Skeletal muscle cell (primary cell): ENCODE data around the gene RNF224.

Source experiments
- DNase-seq: peaks from one replicate; pipeline ENCODE4 v3.0.0-alpha.2; 2010; ENCODE audit warnings: low read depth
- H3K4me3 ChIP-seq: 2 replicates; pipeline ENCODE4 v1.5.1; 2011; ENCODE audit warnings: low read depth, mild to moderate bottlenecking, control low read depth, low read length, moderate library complexity

Gene RNF224

DNA sequence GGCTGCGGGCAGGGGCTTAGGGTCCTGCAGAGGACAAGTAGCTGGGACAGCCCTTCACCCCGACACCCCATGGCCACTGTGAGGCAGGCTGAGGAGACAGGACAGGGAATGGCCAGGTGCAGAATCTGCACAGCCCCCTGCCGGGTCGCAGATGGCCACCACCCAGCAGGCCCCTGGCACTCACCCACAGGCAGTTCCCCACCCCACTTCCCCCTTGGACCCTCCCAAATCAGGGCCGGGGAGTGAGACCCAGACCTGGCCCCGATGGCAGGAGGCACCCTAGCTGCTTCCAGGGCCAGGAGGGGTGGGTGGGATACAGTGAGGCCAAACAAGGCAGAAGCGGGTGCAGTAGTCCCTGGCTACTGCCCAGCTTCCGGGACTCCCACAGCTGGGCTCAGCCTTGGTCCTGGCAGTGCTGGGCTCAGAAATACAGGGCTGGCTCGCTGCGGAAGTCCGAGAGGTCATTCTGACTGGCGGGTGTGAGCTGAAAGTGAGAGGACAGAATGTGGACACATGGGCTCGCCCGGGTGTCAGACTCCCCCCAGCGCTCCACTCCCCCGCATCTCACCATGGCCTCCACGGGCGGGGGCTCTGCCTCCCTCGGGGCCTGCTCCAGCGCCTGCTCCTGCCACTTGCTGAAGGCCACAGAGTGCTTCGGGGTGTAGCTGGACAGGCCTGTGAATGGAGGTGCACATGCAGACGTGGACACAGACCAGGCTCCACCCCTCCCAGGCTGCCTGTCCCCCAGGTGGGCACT lies 35.4 kb upstream of the RNF224 start:
- no peak for DNase-seq
- H3K4me3 ChIP-seq: no peak overlapping the region

DNA sequence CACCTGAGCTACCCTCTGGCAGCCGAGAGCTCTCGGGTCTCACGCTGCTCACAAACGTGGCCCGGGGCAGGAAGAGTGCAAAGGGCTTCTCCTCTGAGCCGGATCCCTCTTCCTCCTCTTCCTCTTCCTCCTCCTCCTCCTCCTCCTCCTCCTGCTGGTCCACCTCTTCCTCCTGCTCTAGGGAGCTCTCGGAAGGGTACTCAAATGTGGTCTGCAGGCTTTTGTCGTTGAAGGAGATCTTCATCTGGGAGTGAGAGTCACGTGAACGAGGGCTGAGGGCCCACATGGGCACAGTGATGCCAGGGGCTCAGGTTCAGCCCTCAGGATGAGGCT lies 34.9 kb upstream of the RNF224 start:
- no peak for DNase-seq
- no peak overlapping the region for H3K4me3 ChIP-seq

DNA sequence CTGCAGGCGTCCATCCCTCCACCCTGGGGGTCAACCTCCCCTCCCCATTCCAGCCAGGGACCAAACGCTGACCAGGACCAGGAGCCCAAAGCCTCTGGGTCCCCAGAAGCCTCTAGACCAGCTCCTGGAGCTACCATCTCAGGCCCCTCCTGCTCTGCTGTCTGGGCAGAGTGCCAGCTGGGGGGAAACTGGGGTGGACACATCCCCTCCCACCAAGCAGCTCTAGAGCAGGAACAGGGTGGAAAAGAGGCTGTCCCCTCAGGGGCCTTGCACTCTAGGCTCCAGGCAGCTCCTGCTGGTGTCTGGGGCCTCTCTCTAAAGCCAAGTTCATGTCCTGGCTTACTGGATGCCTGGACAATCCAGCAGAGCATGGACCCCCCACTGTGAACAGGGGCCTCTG lies 34.4 kb upstream of the RNF224 start:
- H3K4me3 ChIP-seq: no peak overlapping the region
- no peak for DNase-seq

DNA sequence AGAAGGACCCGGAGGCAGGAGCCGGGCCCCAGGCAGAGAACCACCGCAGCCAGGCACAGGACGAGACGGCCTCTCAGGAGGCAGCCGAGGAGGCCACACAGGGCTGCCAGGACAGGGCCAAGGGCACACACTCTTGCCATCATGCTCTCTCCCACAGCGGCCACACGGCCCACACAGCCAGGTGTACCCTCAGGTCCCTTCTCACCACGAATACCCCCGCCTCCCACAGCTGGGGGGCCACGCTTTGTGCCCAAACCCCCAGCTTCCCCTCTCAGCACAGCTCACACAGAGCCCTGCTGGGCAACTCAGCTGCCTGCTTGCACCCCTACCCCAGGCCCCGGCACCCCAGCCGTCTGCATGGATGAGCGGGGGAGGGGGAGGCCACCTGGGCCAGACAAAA lies 33.5 kb upstream of the RNF224 start:
- H3K4me3 ChIP-seq: no peak overlapping the region
- DNase-seq: no peak

DNA sequence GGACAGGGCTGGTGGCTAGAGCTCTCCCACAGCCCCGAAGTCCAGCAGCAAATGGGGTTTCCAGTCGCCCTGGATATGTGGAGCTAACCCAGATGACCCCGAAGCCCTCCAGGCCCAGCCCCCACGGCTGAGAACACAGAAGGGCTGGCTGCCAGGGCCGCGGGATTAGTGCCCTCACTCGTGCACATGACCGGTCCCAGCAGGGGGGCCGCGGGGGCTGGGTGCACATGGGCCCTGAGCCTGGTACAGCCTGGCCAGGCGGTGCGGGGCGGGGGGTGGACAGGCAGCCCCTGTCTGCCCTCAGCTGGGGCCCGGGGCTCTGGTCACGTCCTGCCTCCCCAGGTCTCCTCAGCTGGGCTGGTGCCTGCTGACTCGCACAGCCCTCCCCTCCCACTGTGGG lies 32.9 kb upstream of the RNF224 start:
- DNase-seq: no peak
- H3K4me3 ChIP-seq: no peak overlapping the region

DNA sequence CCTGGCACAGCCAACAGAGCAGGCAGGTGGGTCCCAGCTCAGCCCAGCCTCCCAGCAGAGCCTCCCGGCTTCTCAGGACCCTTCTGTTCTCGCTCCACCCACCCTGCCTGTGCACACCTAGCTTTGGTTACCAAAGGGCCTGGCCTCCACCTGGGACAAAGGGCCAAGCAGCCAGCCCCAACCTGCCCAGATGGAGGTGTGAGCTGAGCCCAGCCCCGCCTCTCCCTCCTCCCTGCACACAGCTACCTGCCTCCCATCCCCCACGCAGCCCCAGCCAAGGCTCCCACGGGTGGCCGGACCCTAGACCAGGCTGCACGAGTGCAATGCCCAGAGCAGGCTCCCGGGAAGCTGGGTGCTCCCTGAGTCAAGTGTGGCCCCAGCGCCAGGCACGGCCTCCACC lies 32.4 kb upstream of the RNF224 start:
- H3K4me3 ChIP-seq: no peak overlapping the region
- DNase-seq: no peak

DNA sequence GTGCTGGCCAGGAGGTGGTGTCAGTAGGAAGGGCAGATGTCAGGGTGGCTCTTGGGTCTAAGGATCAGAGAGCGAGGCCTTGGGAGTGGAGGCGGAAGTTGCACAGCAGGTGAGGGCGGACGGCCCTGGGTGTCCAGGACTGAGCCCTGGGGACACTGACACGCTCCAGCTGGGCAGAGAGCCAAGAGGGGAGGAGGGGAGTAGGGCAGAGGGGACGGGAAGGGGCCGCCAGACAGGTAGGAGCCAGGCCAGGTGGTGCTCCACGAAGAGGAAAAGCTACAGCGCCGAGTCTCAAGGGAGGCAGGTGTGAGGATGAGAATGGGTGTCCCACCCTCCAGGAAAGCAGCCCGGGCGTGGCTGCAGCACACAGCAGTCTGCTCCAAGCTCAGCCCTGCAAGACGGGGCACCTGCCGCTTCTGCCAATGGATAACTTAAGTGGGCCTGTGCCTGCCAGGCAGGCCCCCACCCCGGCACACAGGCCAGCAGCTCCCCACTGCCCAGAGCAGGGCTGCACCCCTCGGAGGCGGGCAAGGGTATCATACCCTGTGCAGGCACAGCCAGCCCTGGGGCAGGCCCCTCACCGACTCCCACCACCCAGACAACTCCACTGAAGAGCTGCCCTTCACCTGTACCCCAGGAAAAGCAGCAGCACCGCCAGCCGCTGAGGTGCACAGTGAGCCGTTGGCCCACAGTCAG lies 31.6 kb upstream of the RNF224 start:
- no peak for DNase-seq
- H3K4me3 ChIP-seq: no peak overlapping the region

DNA sequence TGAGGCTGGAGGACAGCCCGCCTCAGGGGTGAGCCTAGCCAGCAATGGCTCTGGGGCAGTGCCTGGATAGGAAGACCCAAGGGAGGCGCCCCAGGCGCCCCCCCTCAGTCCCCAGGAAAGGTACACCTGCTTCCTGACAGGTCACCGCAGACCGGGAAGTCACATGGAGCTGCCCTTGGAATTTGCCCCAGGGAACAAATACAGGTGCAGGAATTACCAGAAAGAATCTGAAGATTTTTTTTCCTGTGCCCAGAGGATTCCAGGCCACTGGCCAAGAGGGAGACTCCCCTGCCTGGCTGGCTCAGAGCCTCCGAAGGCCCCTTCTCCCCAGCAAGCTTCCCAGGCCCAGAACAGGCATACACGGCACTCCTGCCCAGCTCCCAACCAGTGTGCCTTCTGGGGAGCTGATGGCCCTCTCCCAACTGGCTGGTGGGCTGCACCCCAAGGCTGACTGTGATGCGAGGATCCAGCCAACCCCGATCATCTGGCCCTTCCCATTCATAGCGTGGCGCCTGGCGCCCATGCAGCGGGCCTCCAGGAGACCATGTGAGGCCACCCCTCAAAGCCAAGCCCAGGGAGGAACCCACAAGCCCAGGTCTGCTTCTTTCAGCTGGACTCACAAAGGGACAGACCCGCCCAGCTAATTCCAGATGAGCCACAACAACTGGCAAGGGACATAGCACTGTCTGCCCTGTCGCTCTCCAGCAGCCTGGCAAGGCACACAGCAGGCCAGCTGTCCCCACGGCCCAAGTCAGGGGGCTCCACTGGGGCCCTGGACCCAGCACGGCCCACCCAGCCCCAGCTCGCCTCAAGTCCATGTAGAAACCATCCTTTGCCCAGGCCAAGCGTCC lies 29.0 kb upstream of the RNF224 start:
- peak overlapping the region; percentile 50 for H3K4me3 ChIP-seq
- DNase-seq: no peak

DNA sequence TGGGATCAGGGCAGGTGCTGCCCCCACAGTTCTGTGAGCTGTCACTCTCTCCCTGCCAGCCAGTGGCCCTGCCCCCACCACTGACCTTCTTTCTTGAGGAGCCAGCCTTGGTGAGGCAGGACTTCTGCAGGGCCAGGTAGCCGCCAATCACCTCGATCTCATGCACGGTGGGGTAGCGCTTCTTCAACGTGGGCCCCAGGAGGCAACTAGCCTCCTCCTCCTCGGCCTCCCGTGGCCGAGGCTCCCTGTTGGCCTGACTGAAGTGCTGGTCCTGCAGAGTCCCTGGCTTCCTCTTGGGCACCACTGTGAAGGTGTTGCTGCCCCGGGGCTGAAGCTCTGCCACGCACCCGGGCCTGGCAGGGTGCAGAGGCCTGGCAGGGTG lies 28.4 kb upstream of the RNF224 start:
- H3K4me3 ChIP-seq: peak overlapping the region; percentile 50
- no peak for DNase-seq

DNA sequence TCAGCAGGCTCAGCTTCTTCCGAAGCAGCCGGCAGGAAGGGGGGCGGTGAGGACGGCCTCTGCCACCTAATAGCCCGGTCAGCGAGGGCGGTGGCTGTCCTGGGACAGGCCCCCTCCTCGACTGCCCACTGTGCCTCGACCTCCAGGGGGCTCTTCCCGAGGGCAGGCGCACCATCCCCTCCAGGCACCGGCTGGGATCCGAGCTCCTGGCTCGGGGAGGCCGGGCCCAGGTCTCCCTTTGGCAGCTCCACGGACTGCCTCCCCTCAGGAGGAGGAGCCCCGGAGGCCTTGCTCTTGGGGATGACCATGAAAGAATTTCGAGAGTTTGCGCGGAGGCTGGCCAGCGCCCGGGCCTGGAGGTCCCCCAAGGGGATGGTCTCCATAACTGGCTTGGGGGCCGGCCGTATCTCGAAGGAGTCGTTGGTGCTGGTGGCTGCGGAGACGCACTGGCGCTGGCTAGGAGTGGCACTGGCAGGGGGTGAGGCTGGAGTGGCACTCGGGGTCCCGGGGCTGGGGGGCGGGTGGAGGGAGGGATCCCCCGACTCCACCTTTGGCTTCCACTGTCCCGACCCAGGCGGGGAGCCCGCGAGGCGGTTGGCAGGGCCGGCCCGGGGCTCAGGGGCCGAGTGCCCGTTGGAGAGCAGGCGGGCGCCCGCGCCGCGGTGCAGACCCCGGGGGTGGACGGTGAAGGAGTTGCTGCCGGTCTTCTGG lies 27.7 kb upstream of the RNF224 start:
- peak overlapping the region; percentile 50 for H3K4me3 ChIP-seq
- no peak for DNase-seq

DNA sequence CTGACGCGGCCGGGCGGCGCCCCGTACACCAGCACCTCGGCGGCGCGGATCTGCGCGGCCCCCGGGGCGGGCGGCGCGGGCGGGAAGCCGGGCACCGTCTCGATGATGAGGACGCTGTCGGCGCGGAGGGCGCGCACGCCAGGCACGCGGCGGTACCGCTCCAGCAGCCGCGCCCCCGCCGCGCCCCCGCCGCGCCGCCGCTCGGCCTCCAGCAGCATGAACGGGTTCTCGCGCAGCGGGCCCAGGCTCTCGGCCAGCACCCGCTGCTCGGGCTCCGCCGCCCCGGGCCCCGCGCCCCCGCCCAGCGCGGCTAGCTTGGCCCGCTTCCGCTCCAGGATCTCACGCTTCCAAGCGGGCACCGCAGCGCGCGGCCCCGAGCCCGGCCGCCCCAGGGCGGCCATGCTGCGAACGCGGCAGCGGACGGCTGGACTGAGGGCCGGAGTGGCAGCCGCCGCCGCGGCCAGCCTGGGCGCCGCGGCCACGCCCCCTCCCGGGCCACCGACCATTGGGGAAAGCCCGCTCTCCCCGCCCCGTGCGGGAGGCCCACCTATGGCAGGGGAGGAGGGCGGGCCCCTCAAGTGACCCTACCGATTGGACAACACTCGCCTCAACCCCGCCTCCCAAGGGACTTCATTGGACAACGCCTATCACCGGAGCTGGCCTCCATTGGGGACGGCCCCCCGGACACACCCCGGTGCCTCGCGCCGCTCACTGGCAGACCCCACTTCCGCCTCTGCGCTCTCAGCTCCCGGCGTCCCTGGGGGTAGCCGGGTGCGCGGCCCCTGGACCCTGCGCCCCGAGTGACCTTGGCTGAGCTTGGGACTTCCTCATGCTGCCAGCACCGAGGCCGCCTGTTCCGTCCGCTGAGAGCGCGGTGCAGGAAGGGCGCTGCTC lies 26.7 kb upstream of the RNF224 start, which contains the start of gene TPRN:
Gene TPRN (minus strand): TSS at position 431 of the 894 bp plus-strand sequence. CDS start 30 bp downstream, at position 401.
- peak; percentile 99 for DNase-seq
- H3K4me3 ChIP-seq: peak within 1 kb of the TSS; percentile 73

DNA sequence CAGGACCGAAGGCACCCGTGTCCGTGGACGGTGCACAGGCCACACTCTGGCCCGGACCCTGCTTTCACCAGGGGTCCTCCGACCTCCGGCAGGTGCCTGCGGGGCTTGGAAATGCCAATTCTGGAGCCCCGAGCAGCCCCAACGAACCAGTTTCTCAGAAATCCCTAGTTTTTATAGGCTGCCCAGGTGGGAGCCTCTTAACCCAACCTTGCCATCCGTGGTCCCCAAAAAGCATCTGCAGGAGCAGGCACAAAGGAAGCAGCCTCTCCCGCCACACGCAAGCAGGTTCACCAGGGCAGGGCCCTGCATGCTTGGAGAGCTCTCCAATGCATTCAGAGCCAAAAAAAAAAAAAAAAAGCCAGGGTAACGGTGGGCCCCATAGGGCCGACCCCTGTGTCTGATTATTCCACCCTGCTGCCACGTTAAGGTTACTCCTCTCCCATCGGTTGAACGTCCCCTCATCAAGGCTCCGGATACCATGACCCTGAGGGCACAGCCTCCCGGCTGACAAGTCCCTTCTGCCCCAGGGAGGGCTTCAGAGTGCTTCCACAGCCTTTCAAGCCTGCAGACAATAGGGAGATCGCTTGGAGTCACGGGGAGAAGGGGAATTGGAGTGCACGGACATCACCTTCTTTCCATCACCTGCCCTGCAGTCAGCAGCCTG lies 26.0 kb upstream of the RNF224 start:
- no peak for DNase-seq
- peak overlapping the region; percentile 73 for H3K4me3 ChIP-seq

DNA sequence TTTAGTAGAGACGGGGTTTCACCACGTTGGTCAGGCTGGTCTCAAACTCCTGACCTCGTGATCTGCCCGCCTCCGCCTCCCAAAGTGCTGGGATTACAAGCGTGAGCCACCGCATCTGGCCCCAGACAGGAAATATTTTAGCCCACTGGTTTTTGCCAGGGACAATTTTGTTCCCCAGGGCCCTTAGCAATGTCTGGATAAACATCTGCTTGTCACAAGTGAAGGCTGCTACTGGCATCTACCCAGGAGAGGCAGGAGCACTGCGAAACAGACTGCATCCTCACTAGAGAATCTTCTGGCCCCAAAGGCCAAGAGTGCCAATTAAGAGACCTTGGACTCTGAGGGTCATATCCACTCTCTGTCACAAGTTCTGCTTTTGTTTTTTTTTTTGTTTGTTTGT lies 24.3 kb upstream of the RNF224 start:
- no peak overlapping the region for H3K4me3 ChIP-seq
- no peak for DNase-seq

DNA sequence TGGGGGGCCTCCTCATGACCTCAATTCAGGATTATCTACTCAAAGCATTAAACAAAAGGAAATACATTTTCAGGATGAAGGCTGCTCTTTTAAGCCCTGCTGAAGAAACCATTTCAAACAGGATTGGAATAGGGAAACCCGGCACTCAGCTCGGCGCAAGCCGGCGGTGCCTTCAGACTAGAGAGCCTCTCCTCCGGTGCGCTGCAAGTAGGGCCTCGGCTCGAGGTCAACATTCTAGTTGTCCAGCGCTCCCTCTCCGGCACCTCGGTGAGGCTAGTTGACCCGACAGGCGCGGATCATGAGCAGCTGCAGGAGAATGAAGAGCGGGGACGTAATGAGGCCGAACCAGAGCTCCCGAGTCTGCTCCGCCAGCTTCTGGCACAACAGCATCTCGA lies 22.6 kb upstream of the RNF224 start:
- DNase-seq: no peak
- H3K4me3 ChIP-seq: peak overlapping the region; percentile 93

DNA sequence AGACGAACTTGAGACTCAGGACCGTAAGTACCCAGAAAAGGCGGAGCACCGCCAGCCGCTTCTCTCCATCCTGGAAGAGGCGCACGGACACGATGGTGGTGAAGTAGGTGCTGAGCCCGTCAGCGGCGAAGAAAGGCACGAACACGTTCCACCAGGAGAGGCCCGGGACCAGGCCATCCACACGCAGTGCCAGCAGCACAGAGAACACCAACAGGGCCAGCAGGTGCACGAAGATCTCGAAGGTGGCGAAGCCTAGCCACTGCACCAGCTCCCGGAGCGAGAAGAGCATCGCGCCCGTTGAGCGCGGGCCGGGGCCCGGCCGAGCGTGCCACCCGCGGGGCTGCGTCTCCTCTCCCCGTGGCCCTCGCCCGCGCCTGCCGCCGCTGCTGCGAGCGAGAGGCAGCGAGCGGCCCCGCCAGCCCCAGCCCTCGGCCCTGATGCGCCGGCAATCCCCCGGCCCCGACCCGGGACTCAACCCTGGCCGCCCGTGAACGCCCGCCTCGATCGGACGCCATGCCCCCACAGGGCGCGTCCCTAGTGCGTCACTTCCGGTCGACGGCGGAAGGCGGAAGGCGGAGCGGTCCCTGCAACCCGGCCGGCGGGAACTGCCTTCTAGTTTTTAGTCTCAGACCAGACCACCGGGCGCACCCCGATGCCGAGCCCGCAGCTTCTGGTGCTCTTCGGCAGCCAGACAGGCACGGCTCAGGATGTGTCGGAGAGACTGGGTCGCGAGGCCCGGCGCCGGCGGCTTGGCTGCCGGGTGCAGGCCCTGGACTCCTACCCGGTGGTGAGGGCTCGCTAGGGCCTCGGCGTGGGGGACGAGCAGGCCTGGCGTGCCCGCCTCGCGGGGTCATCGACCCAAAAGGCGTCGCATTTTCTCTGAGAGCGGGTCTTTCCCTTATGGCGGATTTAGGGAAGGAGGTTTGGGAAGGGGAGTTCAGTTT lies 21.9 kb upstream of the RNF224 start, which contains the start of the genes NDOR1 and TMEM203:
Gene NDOR1 (plus strand): TSS at position 575 of the 944 bp plus-strand sequence. CDS start 78 bp downstream, at position 653.
Gene TMEM203 (minus strand): TSS at position 523 of the 944 bp plus-strand sequence. CDS start 234 bp downstream, at position 289.
- H3K4me3 ChIP-seq: peak within 1 kb of the TSS; percentile 93
- peak; percentile 32 for DNase-seq

DNA sequence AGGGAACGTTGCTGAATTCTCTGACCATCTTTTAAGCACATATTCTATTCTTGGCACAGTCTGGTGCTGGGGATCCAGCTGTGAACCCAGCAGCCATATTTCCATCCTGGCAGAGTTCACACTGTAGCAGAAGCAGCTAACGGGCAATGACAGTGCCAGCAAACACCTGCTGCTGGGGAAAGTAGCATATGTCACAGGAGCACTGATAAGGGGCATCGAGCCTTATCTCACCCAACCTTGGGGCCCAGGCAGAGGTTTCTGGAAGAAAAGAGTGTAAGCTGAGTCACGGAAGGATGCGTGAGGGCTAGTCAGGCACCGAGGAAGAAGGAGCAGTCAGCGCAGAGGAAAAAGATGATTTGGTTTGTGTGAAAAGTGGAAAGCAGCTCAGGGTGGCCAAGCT lies 20.7 kb upstream of the RNF224 start:
- H3K4me3 ChIP-seq: peak overlapping the region; percentile 93
- DNase-seq: no peak

DNA sequence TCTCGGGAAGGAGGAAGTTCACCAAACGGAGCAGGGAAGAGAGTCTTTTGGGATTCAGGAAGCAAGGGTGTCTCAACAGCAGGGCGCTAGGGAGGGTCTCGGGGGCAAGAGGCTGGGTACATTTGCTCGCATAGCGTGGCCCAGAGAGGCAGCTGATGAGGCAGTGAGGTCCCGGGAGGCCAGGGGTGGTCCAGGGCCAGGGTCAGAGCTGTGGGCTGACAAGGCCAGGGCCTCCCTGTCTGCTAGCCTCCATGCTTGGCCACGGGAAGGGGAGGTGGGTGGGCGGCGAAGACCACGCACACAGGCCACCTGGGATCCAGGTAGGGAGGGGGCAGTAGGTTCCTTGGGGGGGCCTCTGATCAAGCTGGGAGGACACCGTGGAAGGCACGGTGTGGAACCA lies 15.8 kb upstream of the RNF224 start:
- DNase-seq: no peak
- no peak overlapping the region for H3K4me3 ChIP-seq
